K562 (cell line): ENCODE measurements around the gene GGPS1.

ENCODE experiments used
- NFE2 ChIP-seq: IDR thresholded peaks from 2 replicates; pipeline ENCODE4 v1.6.1; 2014; ENCODE audit warnings: antibody characterized with exemption, low read depth
- RB1 ChIP-seq: fragments of 450-650 bp; IDR thresholded peaks from 2 replicates; pipeline ENCODE4 v1.6.1; 2017; ENCODE audit warnings: low read depth, mild to moderate bottlenecking

DNA sequence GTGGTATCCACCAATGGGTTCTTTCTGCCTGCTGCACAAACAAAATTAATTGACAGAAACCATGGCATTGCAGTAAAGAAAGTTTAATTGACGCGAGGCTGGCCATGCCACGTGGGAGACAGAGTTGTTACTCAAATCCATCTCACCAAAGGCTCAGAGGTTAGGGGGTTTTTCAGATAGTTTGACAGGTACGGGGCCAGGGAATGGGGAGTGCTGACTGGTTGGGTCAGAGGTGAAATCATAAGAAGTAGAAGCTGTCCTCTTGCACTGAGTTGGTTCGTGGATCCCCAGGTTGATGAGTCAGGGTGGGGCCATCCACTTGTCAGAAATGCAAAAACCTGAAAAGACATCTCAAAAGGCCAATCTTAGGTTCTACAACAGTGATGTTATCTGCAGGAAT lies 37.9 kb downstream of the GGPS1 start:
- TF ChIP-seq NFE2 (no peak), RB1 (no peak)
